Common myeloid progenitor, CD34-positive (primary cell): Measurements from ENCODE around the gene CLIP1.

Experiments used
- CTCF ChIA-PET: fragments of 350-600 bp; sonication (Branson Sonifier 250); formaldehyde crosslinking; loops from one replicate; lab custom pipeline; 2021; ENCODE audit warnings: antibody characterized with exemption; lab: Charles Lee
- POLR2A ChIA-PET: fragments of 350-600 bp; sonication (Branson Sonifier 250); formaldehyde crosslinking; loops from one replicate; lab custom pipeline; 2021; ENCODE audit warnings: antibody characterized with exemption; lab: Charles Lee
- DNase-seq, 3 donors: peaks; one replicate each; pipeline versions ENCODE4 v3.0.0 to v3.0.0-alpha.2; 2013
- H3K27ac ChIP-seq, 2 experiments: 1 replicate in 1 of 2; 2 replicates in 1 of 2; pipeline ENCODE4 v1.7.0; 2013; ENCODE audit warnings: inconsistent platforms in 2 of 2, low read length in 2 of 2, mild to moderate bottlenecking in 2 of 2, low read depth in 1 of 2, moderate library complexity in 1 of 2; ENCODE audit not compliant: severe bottlenecking in 2 of 2, insufficient read depth in 1 of 2, poor library complexity in 1 of 2
- H3K27me3 ChIP-seq, 5 experiments: replicated peaks in 2 of 5; 1 replicate in 3 of 5; 2 replicates in 2 of 5; pipeline versions ENCODE4 v1.6.1 to v1.7.0; 2013; ENCODE audit warnings: low read length in 4 of 5, mild to moderate bottlenecking in 2 of 5, moderate library complexity in 2 of 5, inconsistent platforms in 1 of 5; ENCODE audit not compliant: insufficient read depth in 5 of 5, control insufficient read depth in 4 of 5
- H3K36me3 ChIP-seq, 4 experiments: 1 replicate in 2 of 4; 2 replicates in 2 of 4; pipeline versions ENCODE4 v1.6.1 to v1.7.0; 2013; ENCODE audit warnings: low read length in 3 of 4, control low read depth in 1 of 4, mild to moderate bottlenecking in 1 of 4; ENCODE audit not compliant: control insufficient read depth in 4 of 4, insufficient read depth in 4 of 4
- H3K4me1 ChIP-seq, 4 experiments: 1 replicate in 3 of 4; 2 replicates in 1 of 4; pipeline versions ENCODE4 v1.6.1 to v1.7.1; 2013; ENCODE audit warnings: low read length in 3 of 4, mild to moderate bottlenecking in 3 of 4, control low read depth in 1 of 4, inconsistent platforms in 1 of 4, moderate library complexity in 1 of 4; ENCODE audit not compliant: control insufficient read depth in 4 of 4, insufficient read depth in 4 of 4; ENCODE audit errors: control extremely low read depth in 1 of 4
- H3K4me3 ChIP-seq, 7 experiments: 1 replicate in 4 of 7; 2 replicates in 3 of 7; pipeline versions ENCODE4 v1.5.1 to v1.7.0; 2013; ENCODE audit warnings: mild to moderate bottlenecking in 7 of 7, low read length in 6 of 7, moderate library complexity in 6 of 7, inconsistent platforms in 2 of 7, low read depth in 2 of 7, control low read depth in 1 of 7; ENCODE audit not compliant: insufficient read depth in 4 of 7, control insufficient read depth in 1 of 7; ENCODE audit errors: extremely low read depth in 1 of 7
- H3K9me3 ChIP-seq, 5 experiments: 1 replicate in 4 of 5; 2 replicates in 1 of 5; pipeline versions ENCODE4 v1.6.1 to v1.7.1; 2013; ENCODE audit warnings: low read length in 4 of 5, mild to moderate bottlenecking in 2 of 5, inconsistent platforms in 1 of 5, low read depth in 1 of 5, moderate library complexity in 1 of 5; ENCODE audit not compliant: control insufficient read depth in 4 of 5, insufficient read depth in 2 of 5; ENCODE audit errors: control extremely low read depth in 1 of 5
- WGBS: methylation state at CpG from one replicate; pipeline ENCODE4 v1.1.5; 2013; ENCODE audit not compliant: insufficient coverage; 5-methylcytosine and 5-hydroxymethylcytosine counted together

The CLIP1 gene

GRCh38 chr12:122460641-122461040 is 38.2 kb upstream of the CLIP1 start:
- no peak for DNase-seq
- ChIA-PET CTCF (interaction anchor here (1.0 to 2.5 kb wide), 3 partner anchors 8 to 58 kb away, joined by 3 to 8 read pairs (median 4); no protein-coding TSS in a partner anchor), POLR2A (no interaction called here)
- Histone ChIP-seq H3K4me3 (no peak overlapping the region), H3K4me1 (no peaks in the 10 kb centered on the region), H3K36me3 (no peaks in the 10 kb centered on the region), H3K27ac (no peak overlapping the region), H3K27me3 (no peaks in the 10 kb centered on the region), H3K9me3 (no peaks in the 10 kb centered on the region)
- 94% methylated on average over 2 of the region's 2 CpGs for WGBS

DNA sequence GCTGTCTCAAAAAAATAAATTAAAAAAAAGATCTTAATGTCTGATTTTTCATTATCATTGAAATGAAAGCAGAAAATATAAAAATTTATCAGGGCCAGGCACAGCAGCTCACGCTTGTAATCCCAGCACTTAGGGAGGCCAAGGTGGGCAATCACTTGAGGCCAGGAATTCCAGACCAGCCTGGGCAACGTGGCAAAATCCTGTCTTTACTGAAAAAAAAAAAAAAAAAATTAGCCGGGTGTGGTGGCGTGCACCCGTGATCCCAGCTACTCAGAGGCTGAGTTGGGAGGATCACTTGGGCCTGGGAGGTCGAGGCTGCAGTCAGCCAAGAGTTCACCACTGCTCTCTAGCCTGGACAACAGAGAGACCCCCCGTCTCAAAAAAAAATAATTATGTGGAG is 37.6 kb upstream of the CLIP1 start:
- ChIA-PET CTCF (interaction anchor here (0.7 to 1.0 kb wide), 2 partner anchors 8 to 123 kb away, joined by 3 read pairs; no protein-coding TSS in a partner anchor), POLR2A (no interaction called here)
- H3K27me3 ChIP-seq, result no peaks in the 10 kb centered on the region
- H3K27ac ChIP-seq, result no peak overlapping the region
- DNase-seq, result no peak
- no peaks in the 10 kb centered on the region for H3K36me3 ChIP-seq
- 90% methylated on average over 2 of the region's 7 CpGs for WGBS
- H3K9me3 ChIP-seq, result no peaks in the 10 kb centered on the region
- no peaks in the 10 kb centered on the region for H3K4me1 ChIP-seq
- no peak overlapping the region for H3K4me3 ChIP-seq

- POLR2A ChIA-PET, result no interaction called here
- H3K4me3 ChIP-seq, result no peak overlapping the region
- peaks cover 0 to under 1% (median under 1%) of the 10 kb centered on the region in 4 experiments for H3K4me1 ChIP-seq
- no CpG with 5 or more reads among the region's 2 CpGs for WGBS
- no peak overlapping the region for H3K27ac ChIP-seq
- CTCF ChIA-PET, result interaction anchor here (1.5 to 1.8 kb wide), 2 partner anchors 13 to 24 kb away, joined by 3 to 8 read pairs; no protein-coding TSS in a partner anchor
- no peak for DNase-seq
- no peaks in the 10 kb centered on the region for H3K9me3 ChIP-seq
- no peaks in the 10 kb centered on the region for H3K36me3 ChIP-seq
- no peaks in the 10 kb centered on the region for H3K27me3 ChIP-seq
These were observed 36.7 kb upstream of the CLIP1 start for GRCh38 chr12:122459211-122459610.

GRCh38 chr12:122458105-122459035 is 35.9 kb upstream of the CLIP1 start:
- CTCF ChIA-PET, result interaction anchor here (1.5 to 1.8 kb wide), 2 partner anchors 14 to 24 kb away, joined by 3 to 8 read pairs; no protein-coding TSS in a partner anchor
- H3K27me3 ChIP-seq, result no peaks in the 10 kb centered on the region
- no peak for DNase-seq
- peaks cover 0 to 9% (median 7%) of the 10 kb centered on the region in 4 experiments for H3K4me1 ChIP-seq
- WGBS, result 98% methylated on average over 14 of the region's 17 CpGs
- POLR2A ChIA-PET, result no interaction called here
- H3K27ac ChIP-seq, result no peak overlapping the region
- H3K36me3 ChIP-seq, result no peaks in the 10 kb centered on the region
- H3K9me3 ChIP-seq, result no peaks in the 10 kb centered on the region
- H3K4me3 ChIP-seq, result no peak overlapping the region

DNA sequence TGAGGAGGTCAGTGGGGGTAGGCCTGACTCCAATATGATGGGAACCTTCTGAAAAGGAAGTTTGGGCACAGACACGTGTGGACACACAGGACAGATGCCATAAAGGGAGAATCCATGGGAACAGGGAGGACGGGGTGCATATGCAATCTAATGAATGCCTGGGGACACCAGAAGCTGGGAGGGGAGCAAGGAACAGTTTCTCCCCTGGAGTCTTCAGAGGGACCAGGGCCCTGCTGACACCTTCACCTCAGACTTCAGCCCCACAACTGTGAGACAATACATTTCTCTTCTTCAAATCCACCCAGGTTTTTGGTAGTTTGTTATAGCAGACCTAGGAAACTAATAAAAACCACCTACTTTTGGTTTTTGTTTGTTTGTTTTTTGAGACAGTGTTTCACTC is 35.2 kb upstream of the CLIP1 start:
- Histone ChIP-seq H3K4me1 (peaks cover 0 to 13% (median 11%) of the 10 kb centered on the region in 4 experiments), H3K36me3 (no peaks in the 10 kb centered on the region), H3K27me3 (no peaks in the 10 kb centered on the region), H3K9me3 (no peaks in the 10 kb centered on the region), H3K4me3 (no peak overlapping the region), H3K27ac (no peak overlapping the region)
- ChIA-PET POLR2A (no interaction called here), CTCF (interaction anchor here (1.8 kb wide), 1 partner anchor 15 kb away, joined by 8 read pairs; no protein-coding TSS in a partner anchor)
- no peak for DNase-seq
- 89% methylated on average over 2 of the region's 2 CpGs for WGBS

DNA sequence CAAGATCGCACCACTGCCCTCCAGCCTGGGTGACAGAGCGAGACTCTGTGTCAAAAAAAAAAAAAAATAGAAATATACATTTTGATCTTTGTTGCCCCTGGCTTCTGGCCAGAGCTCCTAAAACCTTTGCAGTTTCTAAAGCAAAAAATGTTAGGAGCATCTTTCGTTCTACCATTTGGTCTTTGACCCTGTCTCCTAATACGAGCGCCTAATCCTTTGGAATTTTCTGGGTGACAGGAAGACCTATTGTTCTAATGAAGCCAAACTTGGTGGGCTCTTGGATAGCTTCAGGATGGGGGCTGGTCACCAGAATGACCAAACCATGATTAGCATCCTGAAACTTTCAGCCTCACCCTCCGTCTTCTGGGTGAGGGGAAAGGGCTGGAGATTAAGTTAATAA is 32.3 kb upstream of the CLIP1 start:
- Histone ChIP-seq H3K27me3 (no peaks in the 10 kb centered on the region), H3K36me3 (no peaks in the 10 kb centered on the region), H3K9me3 (no peaks in the 10 kb centered on the region), H3K4me3 (no peak overlapping the region), H3K4me1 (peaks cover 0 to 15% (median 13%) of the 10 kb centered on the region in 4 experiments), H3K27ac (no peak overlapping the region)
- WGBS, result 40% methylated on average over 3 of the region's 6 CpGs
- DNase-seq, result no peak
- ChIA-PET POLR2A (interaction anchor here (0.6 kb wide), 1 partner anchor 48 kb away, joined by 5 read pairs; no protein-coding TSS in a partner anchor), CTCF (interaction anchor here (1.2 to 1.6 kb wide), 2 partner anchors 16 to 55 kb away, joined by 4 to 5 read pairs; no protein-coding TSS in a partner anchor)
